Activated T-cell treated with anti-CD3 and anti-CD28 coated beads, Interleukin-2, amount 50 U/mL, for 72 hours (primary cell): Measurements from ENCODE around the gene SLC13A5. TPM values are rescaled to one million over a fixed set of nuclear protein-coding genes. Genes with fewer than 3 reads are reported as not detected.

Experiments used
- ATAC-seq, 2 donors: fragments of 150-1000 bp; cut with Tn5 transposase; replicated peaks in 1 of 2; 2 replicates each; pipeline ENCODE4 v1.10.0; 2021; ENCODE audit warnings: moderate library complexity in 2 of 2, mild to moderate bottlenecking in 1 of 2
- DNase-seq, 2 donors: peaks; one replicate each; pipeline ENCODE4 v3.0.0; 2021 to 2022; ENCODE audit warnings: mixed read lengths in 1 of 2
- H3K27ac Mint-ChIP-seq: one replicate; pipeline ENCODE4 v1.8.0; 2022; ENCODE audit warnings: mild to moderate bottlenecking, moderate library complexity, mixed read lengths
- H3K27me3 Mint-ChIP-seq: one replicate; pipeline ENCODE4 v1.8.0; 2022; ENCODE audit warnings: low read depth, mixed read lengths
- H3K36me3 Mint-ChIP-seq, 2 donors: one replicate each; pipeline ENCODE4 v1.8.0; 2022; ENCODE audit warnings: mixed read lengths in 2 of 2, mild to moderate bottlenecking in 1 of 2; ENCODE audit not compliant: insufficient read depth in 2 of 2
- H3K4me1 Mint-ChIP-seq: one replicate; pipeline ENCODE4 v1.8.0; 2022; ENCODE audit warnings: low read depth, mixed read lengths
- H3K4me3 Mint-ChIP-seq, 2 donors: one replicate each; pipeline ENCODE4 v1.8.0; 2022; ENCODE audit warnings: mild to moderate bottlenecking in 2 of 2, mixed read lengths in 2 of 2, moderate library complexity in 2 of 2
- H3K9me3 Mint-ChIP-seq, 2 donors: one replicate each; pipeline ENCODE4 v1.8.0; 2022; ENCODE audit warnings: mixed read lengths in 2 of 2
- total RNA-seq, 2 donors: library from RNA; stranded (reverse); gene quantifications; one replicate each; pipeline ENCODE4 v1.2.3, GENCODE V29; 2022

SLC13A5 gene
- total RNA-seq, 2 donors from 2014 or later = 0.22 TPM; not detected in 1

DNA sequence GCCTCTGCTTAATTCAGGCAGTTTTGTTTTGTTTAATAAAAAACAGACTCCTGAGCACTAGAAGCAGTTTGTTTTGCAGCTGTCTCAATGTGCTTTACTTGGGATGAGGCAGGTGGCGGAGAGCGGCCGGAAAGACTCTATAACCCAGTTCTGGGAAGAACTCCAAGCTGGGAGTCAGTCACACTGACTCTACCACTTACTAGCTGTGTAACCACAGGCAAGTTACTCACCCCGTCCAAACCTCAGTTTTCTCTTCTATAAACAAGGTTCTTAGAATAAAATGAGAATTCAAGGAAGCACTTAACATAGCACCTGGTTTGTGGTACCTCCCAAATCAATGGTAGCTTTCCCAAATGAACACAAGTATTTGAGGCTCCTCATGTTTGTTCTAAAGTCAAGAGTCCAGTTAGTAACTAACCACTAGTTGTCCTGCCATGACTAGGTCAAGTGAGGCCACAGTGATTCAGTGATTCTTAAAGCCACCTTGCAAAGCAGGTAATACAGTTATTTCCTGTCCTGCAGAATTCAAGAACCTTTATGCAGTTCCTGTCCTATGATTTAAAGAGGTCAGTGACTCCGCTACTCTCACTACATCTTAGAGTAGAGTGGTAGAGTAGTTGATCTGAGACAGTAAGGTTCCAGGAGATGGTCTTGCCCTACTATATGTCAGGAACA lies 69.6 kb downstream of the SLC13A5 start:
- peak overlapping the region; percentile 90 to 93 for H3K4me3 Mint-ChIP-seq
- ATAC-seq (peak in 1 of 2 donors; percentile 18), DNase-seq (no peak)
- H3K27ac Mint-ChIP-seq = peak overlapping the region; percentile 80
- H3K27me3 Mint-ChIP-seq = no peaks in the 10 kb centered on the region
- H3K4me1 Mint-ChIP-seq = peaks cover 71% of the 10 kb centered on the region
- peaks cover 3 to 7% of the 10 kb centered on the region in 2 donors for H3K36me3 Mint-ChIP-seq
- no peaks in the 10 kb centered on the region for H3K9me3 Mint-ChIP-seq

GRCh38 chr17:6642592-6642991 lies 70.6 kb downstream of the SLC13A5 start:
- Mint-ChIP-seq H3K36me3 (peaks cover 0 to 7% of the 10 kb centered on the region in 2 donors), H3K27ac (peak overlapping the region; percentile 80), H3K27me3 (no peaks in the 10 kb centered on the region), H3K4me1 (peaks cover 69% of the 10 kb centered on the region), H3K9me3 (no peaks in the 10 kb centered on the region), H3K4me3 (peak overlapping the region; percentile 90 to 93)
- peak in 1 of 2 donors; percentile 24 for ATAC-seq
- DNase-seq = no peak

- H3K4me3 Mint-ChIP-seq = peak overlapping the region; percentile 90 to 93
- DNase-seq (no peak), ATAC-seq (no peak)
- peaks cover 59% of the 10 kb centered on the region for H3K4me1 Mint-ChIP-seq
- no peaks in the 10 kb centered on the region for H3K27me3 Mint-ChIP-seq
- peak overlapping the region; percentile 80 for H3K27ac Mint-ChIP-seq
- H3K36me3 Mint-ChIP-seq = peaks cover 0 to 7% of the 10 kb centered on the region in 2 donors
- no peaks in the 10 kb centered on the region for H3K9me3 Mint-ChIP-seq
Observed at GRCh38 chr17:6641247-6641863, 71.8 kb downstream of the SLC13A5 start.

GRCh38 chr17:6640536-6641246 lies 72.5 kb downstream of the SLC13A5 start, which contains the start of the genes KIAA0753 and TXNDC17:
Gene KIAA0753 (minus strand): TSS chr17:6640711. CDS start chr17:6635103, 5,608 bp downstream.
Gene TXNDC17 (plus strand): TSS chr17:6641060. CDS start chr17:6641083, 23 bp downstream.
- DNase-seq = peak; percentile 97 to 98
- Mint-ChIP-seq H3K9me3 (no peaks in the 10 kb centered on the region), H3K27me3 (no peaks in the 10 kb centered on the region)

GRCh38 chr17:6639586-6640535 lies 73.3 kb downstream of the SLC13A5 start:
- Mint-ChIP-seq H3K27me3 (no peaks in the 10 kb centered on the region), H3K27ac (peak overlapping the region; percentile 35), H3K4me3 (peak overlapping the region; percentile 90 to 93), H3K9me3 (no peaks in the 10 kb centered on the region), H3K36me3 (peaks cover 0 to 6% of the 10 kb centered on the region in 2 donors), H3K4me1 (peaks cover 54% of the 10 kb centered on the region)
- peak; percentile 35 to 45 for DNase-seq
- ATAC-seq = peak; percentile 23 to 30

More at GRCh38 chr17:6640536-6641246, 72.5 kb downstream of the SLC13A5 start, which contains the start of the genes KIAA0753 and TXNDC17:
- Mint-ChIP-seq H3K27ac (peak within 1 kb of the TSS; percentile 80), H3K4me3 (peak within 1 kb of the TSS; percentile 90 to 93), H3K4me1 (peaks cover 59% of the 10 kb centered on the region), H3K36me3 (peaks cover 0 to 7% of the 10 kb centered on the region in 2 donors)
- ATAC-seq = peak; percentile 87 to 91

GRCh38 chr17:6639014-6639585 lies 74.1 kb downstream of the SLC13A5 start:
- Mint-ChIP-seq H3K4me1 (peaks cover 47% of the 10 kb centered on the region), H3K27me3 (no peaks in the 10 kb centered on the region), H3K36me3 (peaks cover 0 to 5% of the 10 kb centered on the region in 2 donors), H3K27ac (peak overlapping the region; percentile 35), H3K9me3 (no peaks in the 10 kb centered on the region), H3K4me3 (peak overlapping the region; percentile 90 to 93)
- ATAC-seq (no peak), DNase-seq (no peak)

DNA sequence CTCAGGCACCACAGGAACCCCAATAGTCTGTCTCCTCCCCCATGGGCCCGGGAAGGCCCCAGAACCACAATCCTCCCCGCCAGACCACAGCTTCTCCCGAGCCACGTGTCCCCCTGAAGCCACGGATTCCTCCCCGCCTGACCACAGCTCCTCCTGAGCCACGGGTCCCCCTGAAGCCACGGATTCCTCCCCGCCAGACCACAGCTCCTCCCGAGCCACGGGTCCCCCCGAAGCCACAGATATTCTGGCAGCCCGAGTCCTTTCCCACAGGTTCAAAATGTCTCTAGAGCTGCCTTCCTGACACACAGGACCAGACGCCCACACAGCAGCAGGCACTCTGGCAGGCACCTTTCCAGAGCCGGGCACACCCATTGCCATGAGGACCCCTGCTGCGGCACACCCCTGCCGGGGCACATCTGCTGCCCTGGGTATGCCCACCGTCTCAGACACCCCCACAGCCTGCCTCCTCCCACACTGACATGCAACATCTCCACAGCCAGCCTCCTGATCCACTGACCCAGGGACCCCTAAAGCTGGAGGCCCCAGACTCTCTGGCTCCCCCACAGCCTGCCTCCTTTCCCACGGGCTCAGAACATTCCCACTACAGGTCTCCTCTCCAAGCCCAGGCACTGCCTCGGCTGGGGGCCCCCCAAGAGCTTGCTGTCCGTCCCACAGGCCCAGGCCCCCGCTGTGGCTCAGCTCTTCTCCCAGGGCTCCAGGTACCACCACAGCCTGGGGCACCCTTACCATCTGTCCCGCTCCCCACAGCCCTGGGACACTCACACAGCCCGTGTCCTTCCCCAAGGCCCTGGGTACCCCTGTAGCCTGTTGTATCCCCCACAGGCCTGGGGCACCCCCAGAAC lies 74.9 kb downstream of the SLC13A5 start:
- Mint-ChIP-seq H3K4me3 (peak overlapping the region; percentile 90 to 93), H3K27me3 (no peaks in the 10 kb centered on the region), H3K9me3 (no peaks in the 10 kb centered on the region), H3K27ac (peak overlapping the region; percentile 67), H3K4me1 (peaks cover 39% of the 10 kb centered on the region), H3K36me3 (peaks cover 0 to 6% of the 10 kb centered on the region in 2 donors)
- DNase-seq (no peak), ATAC-seq (no peak)

DNA sequence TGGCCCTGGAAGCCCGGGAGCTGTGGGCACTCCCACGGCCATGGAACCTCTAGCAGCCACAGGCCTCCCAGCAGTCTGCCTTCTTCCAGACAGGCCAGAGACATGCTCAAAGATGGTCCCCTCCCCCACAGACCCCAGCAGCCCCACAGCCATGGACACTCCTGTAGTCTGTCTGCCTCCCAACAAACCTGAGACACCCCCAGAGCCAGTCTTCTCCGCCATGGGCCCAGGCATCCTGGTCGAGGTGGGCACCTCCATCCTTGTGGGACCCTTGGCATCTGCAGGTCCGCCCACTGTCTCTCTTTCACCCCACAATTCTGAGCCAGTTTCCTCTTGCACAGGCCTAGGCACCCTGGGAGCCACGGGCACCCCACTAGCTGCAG lies 75.7 kb downstream of the SLC13A5 start:
- H3K4me1 Mint-ChIP-seq = peaks cover 30% of the 10 kb centered on the region
- DNase-seq (no peak), ATAC-seq (no peak)
- H3K36me3 Mint-ChIP-seq = peaks cover 0 to 13% of the 10 kb centered on the region in 2 donors
- no peak overlapping the region for H3K27ac Mint-ChIP-seq
- H3K27me3 Mint-ChIP-seq = no peaks in the 10 kb centered on the region
- no peak overlapping the region for H3K4me3 Mint-ChIP-seq
- no peaks in the 10 kb centered on the region for H3K9me3 Mint-ChIP-seq

DNA sequence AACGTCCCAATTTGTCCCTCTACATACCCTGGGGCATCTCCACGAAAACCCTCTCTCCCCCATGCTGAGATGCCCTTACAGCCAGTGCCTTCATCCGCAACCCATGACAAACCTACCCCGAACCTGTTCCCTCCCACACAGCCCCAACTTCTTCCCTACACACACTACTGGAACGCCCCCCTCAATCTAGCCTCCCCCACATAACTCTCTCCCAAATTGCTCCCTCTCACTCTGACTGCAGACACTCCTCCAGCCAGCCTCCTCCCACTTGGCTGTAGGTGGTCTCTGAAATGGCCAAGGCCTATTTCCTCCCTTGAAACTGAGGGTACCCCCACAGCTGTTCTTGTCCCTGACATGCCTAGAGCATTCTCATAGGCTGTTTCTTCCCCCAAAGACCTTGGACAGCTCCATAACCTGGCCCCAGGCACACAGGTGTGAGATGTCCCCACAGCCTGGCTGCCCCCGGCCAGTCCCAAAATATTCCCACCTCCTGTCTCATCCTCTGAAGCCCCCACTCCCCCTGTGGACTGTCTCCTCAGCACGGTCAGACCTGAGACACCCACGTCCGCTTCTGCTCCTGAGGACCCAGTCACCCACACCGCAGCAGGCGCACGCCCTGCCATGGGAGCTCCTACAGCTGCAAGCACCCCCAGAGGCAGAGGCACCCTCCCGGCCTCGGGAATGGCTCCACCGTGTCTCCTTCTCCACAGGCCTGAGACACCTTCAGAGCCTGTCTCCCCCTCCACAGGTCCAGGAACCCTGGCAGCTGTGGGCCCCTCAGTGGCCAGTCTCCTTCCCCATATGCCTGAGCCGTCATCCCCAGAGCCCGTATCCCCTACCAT lies 76.3 kb downstream of the SLC13A5 start:
- DNase-seq (no peak), ATAC-seq (no peak)
- peaks cover 2 to 15% of the 10 kb centered on the region in 2 donors for H3K36me3 Mint-ChIP-seq
- no peak overlapping the region for H3K27ac Mint-ChIP-seq
- H3K4me1 Mint-ChIP-seq = peaks cover 24% of the 10 kb centered on the region
- no peaks in the 10 kb centered on the region for H3K27me3 Mint-ChIP-seq
- H3K9me3 Mint-ChIP-seq = no peaks in the 10 kb centered on the region
- no peak overlapping the region for H3K4me3 Mint-ChIP-seq

DNA sequence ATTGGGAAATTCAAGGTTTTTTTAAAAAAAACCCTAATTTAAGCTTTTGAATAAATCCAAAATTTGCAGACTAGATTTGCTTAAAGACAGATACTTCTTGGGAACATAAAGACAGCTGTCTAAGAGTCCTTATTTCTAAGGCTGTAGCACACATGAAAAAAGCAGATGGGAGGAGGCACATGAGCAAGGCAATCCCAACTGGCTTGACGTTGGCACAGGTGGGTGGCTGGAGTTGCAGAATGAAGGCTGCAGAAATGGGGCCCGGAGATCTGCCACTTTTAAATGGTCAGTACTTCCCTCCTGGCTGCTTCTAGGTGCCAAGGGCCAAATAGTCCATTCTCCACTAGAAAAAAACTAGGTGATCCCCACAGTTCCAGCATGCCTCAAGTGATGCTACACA lies 77.1 kb downstream of the SLC13A5 start:
- H3K27ac Mint-ChIP-seq = no peak overlapping the region

More for the DNA sequence above, 77.1 kb downstream of the SLC13A5 start:
- H3K36me3 Mint-ChIP-seq = peaks cover 4 to 17% of the 10 kb centered on the region in 2 donors
- no peaks in the 10 kb centered on the region for H3K9me3 Mint-ChIP-seq
- peaks cover 19% of the 10 kb centered on the region for H3K4me1 Mint-ChIP-seq
- ATAC-seq (no peak), DNase-seq (no peak)
- no peaks in the 10 kb centered on the region for H3K27me3 Mint-ChIP-seq
- H3K4me3 Mint-ChIP-seq = no peak overlapping the region
